Measurements from ENCODE around the gene USP24. TPM values are rescaled to one million over a fixed set of nuclear protein-coding genes. Genes with fewer than 3 reads are reported as not detected.

USP24 gene
- polyA plus RNA-seq, 1 experiment: 8.4 TPM

DNA sequence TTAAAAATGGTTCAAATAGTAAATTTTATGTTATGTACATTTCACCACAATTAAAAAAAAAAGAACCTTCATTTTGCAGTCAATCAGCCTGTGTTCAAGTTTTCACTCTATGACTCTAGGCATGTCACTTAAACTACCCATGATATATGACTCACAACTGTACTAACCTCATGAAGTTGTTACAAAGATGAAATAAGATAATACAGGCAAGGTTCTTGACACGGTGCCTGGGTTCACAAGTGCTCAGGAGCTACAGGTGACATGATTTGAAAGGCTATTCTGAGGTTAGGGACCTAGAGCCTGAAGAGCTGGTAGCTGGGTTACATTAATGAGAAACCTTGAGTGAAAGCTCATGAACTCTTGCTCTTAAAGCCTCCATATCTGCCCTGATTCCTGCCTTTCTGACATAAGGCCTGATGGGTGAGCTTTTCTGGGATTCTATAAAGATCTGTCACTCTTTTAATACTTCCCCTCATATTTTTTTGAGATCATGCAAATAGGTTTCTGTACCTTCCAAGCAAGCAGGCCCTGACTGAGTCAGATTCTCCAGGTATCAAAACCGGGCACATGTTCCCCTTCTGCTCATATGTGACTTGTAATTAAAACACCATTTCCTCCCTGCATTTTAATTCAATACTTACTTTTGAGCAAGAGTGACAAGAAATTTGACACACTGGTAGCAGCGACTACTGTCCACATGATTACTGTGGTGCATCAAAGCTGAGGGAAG is 141.8 kb downstream of the USP24 start:
- Histone ChIP-seq H3K36me3 (ENCODE audit: control insufficient read depth, insufficient read depth, low read length) (peaks cover 24% of the 10 kb centered on the region), H3K27me3 (ENCODE audit: control insufficient read depth, insufficient read depth, low read length) (no peaks in the 10 kb centered on the region), H3K4me3 (ENCODE audit: low read depth, low read length) (no peak overlapping the region)
- POLR2A ChIA-PET: no interaction called here
- no peak for DNase-seq (ENCODE audit: low read depth)
- CTCF ChIA-PET: no interaction called here
- TF ChIP-seq, protein P1, sequence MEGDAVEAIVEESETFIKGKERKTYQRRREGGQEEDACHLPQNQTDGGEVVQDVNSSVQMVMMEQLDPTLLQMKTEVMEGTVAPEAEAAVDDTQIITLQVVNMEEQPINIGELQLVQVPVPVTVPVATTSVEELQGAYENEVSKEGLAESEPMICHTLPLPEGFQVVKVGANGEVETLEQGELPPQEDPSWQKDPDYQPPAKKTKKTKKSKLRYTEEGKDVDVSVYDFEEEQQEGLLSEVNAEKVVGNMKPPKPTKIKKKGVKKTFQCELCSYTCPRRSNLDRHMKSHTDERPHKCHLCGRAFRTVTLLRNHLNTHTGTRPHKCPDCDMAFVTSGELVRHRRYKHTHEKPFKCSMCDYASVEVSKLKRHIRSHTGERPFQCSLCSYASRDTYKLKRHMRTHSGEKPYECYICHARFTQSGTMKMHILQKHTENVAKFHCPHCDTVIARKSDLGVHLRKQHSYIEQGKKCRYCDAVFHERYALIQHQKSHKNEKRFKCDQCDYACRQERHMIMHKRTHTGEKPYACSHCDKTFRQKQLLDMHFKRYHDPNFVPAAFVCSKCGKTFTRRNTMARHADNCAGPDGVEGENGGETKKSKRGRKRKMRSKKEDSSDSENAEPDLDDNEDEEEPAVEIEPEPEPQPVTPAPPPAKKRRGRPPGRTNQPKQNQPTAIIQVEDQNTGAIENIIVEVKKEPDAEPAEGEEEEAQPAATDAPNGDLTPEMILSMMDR (IDR thresholded peaks at IDR 0.05; ENCODE audit: insufficient read depth, low read depth, low read length): no peak

DNA sequence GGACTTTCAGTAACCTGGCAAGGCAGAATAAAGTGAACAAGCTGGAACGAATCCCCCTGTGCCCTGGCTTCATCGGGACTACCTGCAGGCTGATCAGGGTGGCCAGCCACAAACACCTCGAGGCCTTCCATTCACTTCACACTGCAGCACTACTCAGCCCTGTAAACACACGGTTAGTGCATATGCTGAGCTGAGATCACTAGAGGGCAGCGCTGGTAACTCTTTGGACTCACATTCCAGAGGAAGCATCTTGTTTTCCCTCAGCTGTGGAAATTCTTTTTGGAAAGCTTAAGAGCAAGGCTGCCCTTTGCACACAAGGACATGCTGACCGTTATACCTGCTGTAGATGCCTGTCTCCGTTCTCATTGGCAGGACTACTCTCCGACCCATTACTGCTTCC is 143.7 kb downstream of the USP24 start:
- TF ChIP-seq, protein P1 (IDR thresholded peaks at IDR 0.05; ENCODE audit: insufficient read depth, low read depth, low read length): peak; percentile 67
- POLR2A ChIA-PET: no interaction called here
- no peak for DNase-seq (ENCODE audit: low read depth)
- Histone ChIP-seq H3K36me3 (ENCODE audit: control insufficient read depth, insufficient read depth, low read length) (peaks cover 23% of the 10 kb centered on the region), H3K4me3 (ENCODE audit: low read depth, low read length) (no peak overlapping the region), H3K27me3 (ENCODE audit: control insufficient read depth, insufficient read depth, low read length) (no peaks in the 10 kb centered on the region)
- CTCF ChIA-PET: interaction anchor here (0.8 to 1.8 kb wide), 7 partner anchors 8 to 207 kb away, joined by 3 to 8 read pairs (median 3); no protein-coding TSS in a partner anchor

DNA sequence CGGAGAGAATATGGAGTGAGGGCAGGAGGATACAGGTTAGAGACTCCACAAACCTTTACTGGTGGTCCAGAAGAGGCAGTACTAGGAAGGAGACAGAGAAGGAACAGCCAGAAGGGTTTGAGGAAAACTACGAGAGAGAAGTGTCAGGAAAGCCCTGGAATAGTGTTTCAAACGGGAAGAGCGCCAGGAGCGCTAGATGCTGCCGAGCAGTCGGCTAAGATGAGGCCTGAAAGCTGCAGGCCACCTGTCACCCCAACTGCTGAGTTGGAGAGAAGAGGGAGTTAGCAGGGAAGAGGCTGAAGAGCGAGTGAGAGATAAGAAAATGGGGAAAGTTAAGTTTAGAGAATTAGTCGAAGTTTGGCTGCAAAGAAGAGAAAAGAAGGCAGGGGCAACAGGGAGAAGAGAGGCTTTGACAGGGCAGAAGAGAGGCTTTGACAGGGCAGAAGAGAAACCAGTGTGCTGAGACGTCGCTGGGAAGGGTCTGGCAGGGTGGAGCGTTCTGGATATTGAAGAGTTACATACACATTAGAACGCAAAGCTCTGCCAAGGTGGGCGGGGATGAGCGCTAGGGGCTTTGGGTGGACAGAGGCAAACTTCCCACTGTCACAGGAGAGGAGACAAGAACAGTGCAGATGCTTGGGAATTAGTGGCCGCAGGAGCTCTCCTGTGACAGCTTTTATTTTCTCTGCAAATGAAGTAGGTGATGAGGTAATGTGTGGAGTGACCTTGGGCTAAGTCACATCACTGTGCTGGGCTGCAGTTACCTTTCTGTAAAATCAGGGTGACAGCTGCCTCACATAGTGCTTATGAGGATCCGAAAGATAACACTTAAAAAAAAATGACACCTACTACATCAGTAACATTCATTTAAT is 144.6 kb downstream of the USP24 start:
- POLR2A ChIA-PET: no interaction called here
- Histone ChIP-seq H3K36me3 (ENCODE audit: control insufficient read depth, insufficient read depth, low read length) (peaks cover 22% of the 10 kb centered on the region), H3K27me3 (ENCODE audit: control insufficient read depth, insufficient read depth, low read length) (no peaks in the 10 kb centered on the region), H3K4me3 (ENCODE audit: low read depth, low read length) (no peak overlapping the region)
- CTCF ChIA-PET: interaction anchor here (0.8 to 1.8 kb wide), 6 partner anchors 10 to 208 kb away, joined by 3 to 8 read pairs (median 4); no protein-coding TSS in a partner anchor
- TF ChIP-seq, protein P1 (IDR thresholded peaks at IDR 0.05; ENCODE audit: insufficient read depth, low read depth, low read length): no peak
- DNase-seq (ENCODE audit: low read depth): no peak

DNA sequence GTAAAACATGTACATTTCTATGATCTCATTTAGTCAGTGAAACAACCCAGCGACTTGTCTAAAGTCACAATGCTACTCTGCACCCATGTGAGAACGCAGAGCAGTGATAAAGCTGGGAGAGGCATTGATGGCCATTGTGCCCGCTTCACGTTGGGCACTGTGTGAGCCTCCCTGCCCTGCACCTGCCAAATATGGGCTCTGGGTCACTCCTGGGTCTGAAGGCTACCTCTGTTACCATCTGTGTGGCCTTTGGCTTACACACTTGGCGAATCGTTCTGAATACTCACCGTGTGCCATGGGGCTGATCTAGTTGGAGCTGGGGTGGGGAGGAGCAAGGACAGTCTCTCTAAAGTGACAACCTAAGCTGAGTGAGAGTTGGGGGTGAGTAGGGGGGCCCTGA is 145.9 kb downstream of the USP24 start:
- POLR2A ChIA-PET: no interaction called here
- CTCF ChIA-PET: interaction anchor here (0.7 to 1.6 kb wide), 3 partner anchors 10 to 47 kb away, joined by 3 to 4 read pairs (median 3); no protein-coding TSS in a partner anchor
- TF ChIP-seq, protein P1 (IDR thresholded peaks at IDR 0.05; ENCODE audit: insufficient read depth, low read depth, low read length): no peak

DNA sequence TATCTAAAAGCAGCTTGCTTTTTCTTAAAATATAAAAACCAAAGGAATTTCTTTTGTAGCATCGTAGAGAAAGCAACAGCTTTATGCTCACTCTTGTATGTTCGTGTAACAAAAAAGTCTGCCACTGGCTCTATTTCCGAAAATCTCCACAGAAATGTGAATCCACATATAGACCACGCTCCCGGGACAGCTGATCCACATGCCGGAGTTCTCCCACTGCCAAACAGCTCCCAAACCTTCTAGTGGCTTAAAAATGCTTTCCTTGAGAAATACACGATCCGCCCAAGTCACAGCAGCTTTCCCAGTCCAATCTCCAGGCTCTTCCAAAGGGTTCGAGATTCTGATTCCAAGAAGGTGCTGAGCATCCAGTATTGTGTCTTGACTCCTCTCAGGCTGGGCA is 146.5 kb downstream of the USP24 start:
- TF ChIP-seq, protein P1 (IDR thresholded peaks at IDR 0.05; ENCODE audit: insufficient read depth, low read depth, low read length): no peak
- ChIA-PET POLR2A (no interaction called here), CTCF (interaction anchor here (0.8 to 1.1 kb wide), 2 partner anchors 46 to 209 kb away, joined by 3 read pairs; no protein-coding TSS in a partner anchor)
- Histone ChIP-seq H3K4me3 (ENCODE audit: low read depth, low read length) (no peak overlapping the region), H3K27me3 (ENCODE audit: control insufficient read depth, insufficient read depth, low read length) (no peaks in the 10 kb centered on the region), H3K36me3 (ENCODE audit: control insufficient read depth, insufficient read depth, low read length) (peaks cover 22% of the 10 kb centered on the region)
- DNase-seq (ENCODE audit: low read depth): no peak

More for the DNA sequence above, 145.9 kb downstream of the USP24 start:
- Histone ChIP-seq H3K4me3 (ENCODE audit: low read depth, low read length) (no peak overlapping the region), H3K27me3 (ENCODE audit: control insufficient read depth, insufficient read depth, low read length) (no peaks in the 10 kb centered on the region), H3K36me3 (ENCODE audit: control insufficient read depth, insufficient read depth, low read length) (peaks cover 22% of the 10 kb centered on the region)
- DNase-seq (ENCODE audit: low read depth): no peak
